Endothelial cell of umbilical vein (primary cell): ENCODE measurements around the gene KTN1.

Source experiments
- CTCF ChIP-seq, 2 donors: IDR thresholded peaks; 1 replicate in 1 of 2; 2 replicates in 1 of 2; pipeline ENCODE4 v1.5.1; 2011; ENCODE audit warnings: low read length in 2 of 2, mild to moderate bottlenecking in 2 of 2, moderate library complexity in 2 of 2, control low read depth in 1 of 2, inconsistent platforms in 1 of 2, low read depth in 1 of 2; ENCODE audit not compliant: insufficient read depth in 1 of 2; ENCODE audit errors: extremely low read depth in 1 of 2
- POLR2AphosphoS5 ChIP-seq: IDR thresholded peaks from 2 replicates; pipeline ENCODE4 v1.6.1; 2012; ENCODE audit warnings: low read depth, mild to moderate bottlenecking, control low read depth, low read length, moderate library complexity; ENCODE audit not compliant: insufficient read depth

- TF ChIP-seq CTCF (IDR thresholded peaks at IDR 0.05; ENCODE audit: extremely low read depth in 1 of 2, insufficient read depth in 1 of 2, low read depth in 1 of 2, low read length in 2 of 2), result no peak
- no peak for TF ChIP-seq POLR2AphosphoS5
Observed at GRCh38 chr14:55733599-55733998, 153.6 kb downstream of the KTN1 start.
